NCI-H460 (cell line): ENCODE results near the gene KRTAP10-9. TPM values are rescaled to one million over a fixed set of nuclear protein-coding genes. Genes with fewer than 3 reads are reported as not detected.
"Not testable (repeated sequence)": the region's sequence is repeated elsewhere in the genome, so short reads cannot be mapped to it uniquely, and the experiment has no call there.

Source experiments
- DNase-seq: peaks from one replicate; pipeline ENCODE4 v3.0.0-alpha.2; 2016; ENCODE audit warnings: low read depth; ENCODE audit errors: extremely low read depth
- total RNA-seq: library from RNA; depleted of rRNA; stranded (reverse); fragments of >200 nt; shearing (Covaris generic); gene quantifications from 2 replicates; pipeline ENCODE4 v1.2.3, GENCODE V29; 2014

Gene KRTAP10-9
- total RNA-seq, 1 experiment from 2014 or later, result not detected

DNA sequence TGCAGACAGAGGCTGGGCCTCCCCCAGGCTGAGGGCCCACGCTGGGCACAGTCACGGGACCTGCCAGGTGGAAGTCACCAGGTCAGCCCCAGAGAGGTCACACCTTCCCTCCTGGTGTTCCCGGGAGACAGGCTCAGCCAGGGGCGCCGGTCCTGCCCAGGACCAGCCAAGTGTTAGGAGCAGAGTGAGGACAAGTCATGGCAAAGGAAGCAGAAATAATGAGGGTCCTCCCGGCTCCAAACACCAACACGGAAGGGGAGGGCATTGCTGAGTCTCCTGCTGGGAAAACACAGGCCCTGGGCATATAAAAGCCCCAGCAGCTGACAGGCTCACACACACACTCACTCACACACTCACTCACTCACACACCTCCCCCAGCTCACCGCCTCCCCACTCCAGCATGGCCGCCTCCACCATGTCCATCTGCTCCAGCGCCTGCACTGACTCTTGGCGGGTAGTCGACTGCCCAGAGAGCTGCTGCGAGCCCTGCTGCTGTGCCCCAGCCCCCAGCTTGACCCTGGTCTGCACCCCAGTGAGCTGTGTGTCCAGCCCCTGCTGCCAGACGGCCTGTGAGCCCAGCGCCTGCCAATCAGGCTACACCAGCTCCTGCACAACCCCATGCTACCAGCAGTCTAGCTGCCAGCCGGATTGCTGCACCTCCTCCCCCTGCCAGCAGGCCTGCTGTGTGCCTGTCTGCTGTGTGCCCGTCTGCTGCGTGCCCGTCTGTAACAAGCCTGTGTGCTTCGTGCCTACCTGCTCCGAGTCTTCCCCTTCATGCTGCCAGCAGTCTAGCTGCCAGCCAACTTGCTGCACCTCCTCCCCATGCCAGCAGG, 10.3 kb downstream of the KRTAP10-9 start, which contains the start of gene KRTAP10-10:
Gene KRTAP10-10 (plus strand): TSS at position 339 of the 833 bp plus-strand sequence. CDS start 62 bp downstream, at position 401.
- DNase-seq, result no peak

DNA sequence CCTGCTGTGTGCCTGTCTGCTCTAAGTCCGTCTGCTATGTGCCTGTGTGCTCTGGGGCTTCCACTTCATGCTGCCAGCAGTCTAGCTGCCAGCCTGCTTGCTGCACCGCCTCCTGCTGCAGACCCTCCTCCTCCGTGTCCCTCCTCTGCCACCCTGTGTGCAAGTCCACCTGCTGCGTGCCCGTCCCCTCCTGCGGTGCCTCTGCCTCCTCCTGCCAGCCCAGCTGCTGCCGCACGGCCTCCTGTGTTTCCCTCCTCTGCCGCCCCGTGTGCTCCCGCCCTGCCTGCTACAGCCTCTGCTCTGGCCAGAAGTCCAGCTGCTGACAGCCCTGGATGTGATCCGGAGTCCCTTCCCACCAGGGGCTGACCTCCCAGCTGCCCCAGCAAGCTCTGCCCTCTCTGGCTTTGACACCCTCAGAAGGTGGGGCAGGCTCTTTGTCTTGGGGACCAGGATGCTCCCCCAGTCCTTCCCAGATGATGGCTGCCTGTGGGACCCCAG, 11.0 kb downstream of the KRTAP10-9 start:
- not testable (repeated sequence) for DNase-seq

- not testable (repeated sequence) for DNase-seq
These were observed 11.8 kb downstream of the KRTAP10-9 start for GRCh38 chr21:44638506-44639330.

DNA sequence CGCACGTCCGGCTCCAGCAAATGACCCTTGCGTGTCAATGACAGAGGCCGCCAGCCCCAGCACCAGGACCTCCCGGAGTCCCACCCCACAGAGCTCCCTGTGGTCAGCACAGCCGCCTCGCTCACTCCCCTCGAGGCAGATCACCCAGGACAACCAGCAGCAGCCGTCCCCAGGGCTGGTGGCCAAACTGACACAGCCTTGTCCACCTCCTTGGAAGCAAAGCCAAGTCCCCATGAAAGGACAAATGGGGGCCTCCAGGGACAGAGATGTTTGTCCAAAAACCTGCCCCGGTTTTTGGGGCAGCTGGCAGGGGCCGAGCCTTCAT, 12.4 kb downstream of the KRTAP10-9 start:
- no peak for DNase-seq

DNA sequence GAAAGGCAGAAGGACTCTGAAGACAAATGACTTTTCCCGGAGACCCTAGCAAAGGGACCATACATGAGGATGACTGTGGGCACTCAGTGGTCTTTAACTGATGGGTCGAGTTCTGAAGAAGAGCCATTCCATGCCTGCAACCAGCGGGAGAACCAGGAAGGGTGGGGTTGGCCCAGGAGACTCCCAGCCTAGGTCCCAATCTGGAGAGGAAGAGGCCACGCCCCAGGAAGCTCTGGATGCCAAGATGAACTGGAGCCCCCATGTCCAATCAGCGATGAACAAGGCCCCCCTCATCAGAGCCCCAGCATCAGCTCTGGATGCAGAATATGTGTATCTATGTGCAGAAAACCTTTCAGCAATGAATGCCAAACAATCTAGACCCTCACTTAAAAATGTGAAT, 13.9 kb downstream of the KRTAP10-9 start:
- no peak for DNase-seq

GRCh38 chr21:44643741-44644310, 16.9 kb downstream of the KRTAP10-9 start:
- DNase-seq, result no peak

DNA sequence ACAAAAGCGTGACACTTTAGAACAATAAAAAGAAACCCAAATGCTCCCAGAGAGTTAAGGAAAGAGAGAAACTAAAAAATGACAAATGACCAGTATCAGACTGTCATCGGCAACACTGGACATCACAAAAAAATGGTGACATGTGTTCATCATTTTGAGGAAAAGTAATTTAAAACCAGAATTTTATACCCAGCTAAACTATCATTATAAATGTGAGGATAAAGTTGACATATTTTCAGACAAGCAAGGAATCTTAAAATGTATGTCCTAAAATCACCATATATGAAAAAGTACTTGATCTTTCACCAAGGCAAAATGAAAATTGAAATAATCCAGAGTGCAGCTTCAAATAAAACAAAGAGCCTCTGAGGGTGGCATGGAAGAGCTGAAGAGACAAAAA, 18.0 kb downstream of the KRTAP10-9 start:
- DNase-seq, result no peak

DNA sequence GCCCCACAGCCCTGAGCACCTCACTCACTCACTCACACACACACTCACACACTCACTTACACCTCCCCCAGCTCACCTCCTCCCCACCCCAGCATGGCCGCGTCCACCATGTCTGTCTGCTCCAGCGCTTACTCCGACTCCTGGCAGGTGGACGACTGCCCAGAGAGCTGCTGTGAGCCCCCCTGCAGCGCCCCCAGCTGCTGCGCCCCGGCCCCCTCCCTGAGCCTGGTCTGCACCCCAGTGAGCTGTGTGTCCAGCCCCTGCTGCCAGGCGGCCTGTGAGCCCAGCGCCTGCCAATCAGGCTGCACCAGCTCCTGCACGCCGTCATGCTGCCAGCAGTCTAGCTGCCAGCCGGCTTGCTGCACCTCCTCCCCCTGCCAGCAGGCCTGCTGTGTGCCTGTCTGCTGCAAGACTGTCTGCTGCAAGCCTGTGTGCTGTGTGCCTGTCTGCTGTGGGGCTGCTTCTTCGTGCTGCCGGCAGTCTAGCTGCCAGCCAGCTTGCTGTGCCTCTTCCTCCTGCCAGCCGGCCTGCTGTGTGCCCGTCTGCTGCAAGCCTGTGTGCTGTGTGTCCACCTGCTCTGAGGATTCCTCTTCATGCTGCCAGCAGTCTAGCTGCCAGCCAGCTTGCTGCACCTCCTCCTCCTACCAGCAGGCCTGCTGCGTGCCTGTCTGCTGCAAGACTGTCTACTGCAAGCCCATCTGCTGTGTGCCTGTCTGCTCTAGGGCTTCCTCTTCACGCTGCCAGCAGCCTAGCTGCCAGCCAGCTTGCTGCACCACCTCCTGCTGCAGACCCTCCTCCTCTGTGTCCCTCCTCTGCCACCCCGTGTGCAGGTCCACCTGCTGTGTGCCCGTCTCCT, 19.7 kb downstream of the KRTAP10-9 start, which contains the start of gene KRTAP10-11:
Gene KRTAP10-11 (plus strand): TSS at position 49 of the 856 bp plus-strand sequence. CDS start 45 bp downstream, at position 94.
- not testable (repeated sequence) for DNase-seq

GRCh38 chr21:44647222-44647552, 20.3 kb downstream of the KRTAP10-9 start:
- no peak for DNase-seq

- no peak for DNase-seq
These were observed 21.8 kb downstream of the KRTAP10-9 start for GRCh38 chr21:44648557-44649311.

- no peak for DNase-seq
These were observed 22.7 kb downstream of the KRTAP10-9 start for GRCh38 chr21:44649521-44650100.

- DNase-seq, result no peak
These were observed 23.5 kb downstream of the KRTAP10-9 start for GRCh38 chr21:44650265-44650972.

GRCh38 chr21:44650973-44651675, 24.2 kb downstream of the KRTAP10-9 start:
- DNase-seq, result no peak

- no peak for DNase-seq
These were observed 26.2 kb downstream of the KRTAP10-9 start for GRCh38 chr21:44653123-44653522.

DNA sequence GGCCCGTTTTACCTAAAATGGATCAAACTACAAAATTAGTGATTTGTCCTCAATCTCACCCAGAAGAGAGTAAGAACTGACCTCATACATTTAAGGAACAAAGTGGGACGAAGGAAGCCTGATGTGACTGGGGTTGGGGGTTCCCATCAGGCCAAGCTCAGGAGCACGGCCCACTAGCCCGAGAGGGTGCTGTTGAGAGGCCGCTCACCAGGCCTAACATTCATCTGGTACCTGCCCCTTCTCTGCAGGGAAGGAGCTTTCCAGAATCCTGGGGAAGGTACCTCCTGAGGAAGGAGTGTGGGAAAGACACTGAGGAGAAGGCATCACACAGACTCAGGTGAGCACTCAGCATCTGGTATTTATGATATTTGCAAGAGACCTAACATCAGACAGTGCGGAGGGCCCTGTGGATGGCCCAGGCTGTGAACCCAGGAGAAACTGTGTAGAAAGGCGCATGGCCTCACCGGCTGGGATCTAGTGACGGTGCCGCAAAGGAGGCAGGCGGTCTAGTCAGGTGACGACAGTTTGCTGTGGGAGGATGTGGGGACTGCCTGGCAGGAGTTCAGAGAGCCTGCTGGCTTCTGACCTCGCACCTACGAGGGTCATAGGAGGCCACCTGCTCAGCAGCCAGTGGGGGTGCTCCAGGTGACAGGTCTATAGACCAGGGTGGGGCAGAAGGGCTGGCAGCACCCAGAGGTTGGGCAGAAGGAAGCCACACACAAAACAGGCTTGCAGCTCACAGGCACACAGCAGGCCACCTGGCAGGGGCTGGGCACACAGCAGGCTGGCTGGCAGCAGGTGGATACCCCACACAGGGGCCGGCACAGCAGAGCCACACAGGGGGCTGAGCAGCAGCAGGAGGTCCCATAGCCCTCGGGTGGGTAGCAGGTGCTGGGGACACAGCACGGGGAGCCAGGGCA, 27.0 kb downstream of the KRTAP10-9 start:
- no peak for DNase-seq

DNA sequence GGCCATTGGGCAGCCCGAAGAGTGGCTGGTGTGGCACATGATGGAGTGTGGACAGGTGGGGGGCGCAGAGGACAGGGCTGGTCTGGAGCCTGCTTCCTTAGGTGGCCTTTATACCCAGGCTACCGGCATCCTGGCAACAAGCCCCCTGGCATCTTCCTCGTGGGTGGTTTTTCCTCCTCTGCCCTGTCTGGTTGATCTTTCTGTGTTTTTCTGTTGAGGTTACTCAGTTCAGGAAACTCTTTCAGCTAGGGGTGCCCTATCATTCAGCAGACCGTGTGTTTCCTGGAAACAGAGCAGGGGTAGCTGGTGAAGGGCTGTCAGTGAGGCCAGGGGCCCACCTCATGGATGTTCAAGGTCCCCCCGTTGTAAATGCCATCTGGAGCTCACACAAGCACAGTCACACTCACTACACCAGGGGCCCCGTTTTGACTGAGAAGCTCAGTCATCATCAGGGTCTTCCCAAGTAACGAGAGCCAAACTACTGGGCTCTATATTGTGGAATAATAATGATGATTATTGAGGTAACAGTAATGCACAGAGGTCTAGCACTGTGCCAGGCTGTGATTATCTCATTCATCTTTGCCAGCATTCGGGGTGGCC, 27.8 kb downstream of the KRTAP10-9 start, which contains the start of gene KRTAP12-4:
Gene KRTAP12-4 (minus strand): TSS at position 84 of the 600 bp plus-strand sequence. CDS start 45 bp downstream, at position 39.
- no peak for DNase-seq
